ENCODE measurements around the gene SMURF2. TPM values are rescaled to one million over a fixed set of nuclear protein-coding genes. Genes with fewer than 3 reads are reported as not detected.

SMURF2 gene
- polyA plus RNA-seq, 2 of the 4 experiments (the other 2 are of a cell fraction): 16.7 to 26.3 TPM

GRCh38 chr17:64689106-64689505, 27.0 kb upstream of the SMURF2 start:
- TF ChIP-seq JUNB (IDR thresholded peaks at IDR 0.05) (no peak), RFX5 (IDR thresholded peaks at IDR 0.05) (no peak), RCOR1 (IDR thresholded peaks at IDR 0.05; ENCODE audit: low read depth, low read length) (no peak), POLR2A (IDR thresholded peaks at IDR 0.05; ENCODE audit: low read length) (no peak), ZNF302 (CRISPR knock-in tag; IDR thresholded peaks at IDR 0.05) (no peak), CEBPB (IDR thresholded peaks at IDR 0.05) (no peak), POLR2AphosphoS2 (conservative IDR thresholded peaks at IDR 0.05; ENCODE audit: low read length) (no peak), FOXS1 (CRISPR knock-in tag; IDR thresholded peaks at IDR 0.05) (no peak), TP53 (CRISPR knock-in tag; IDR thresholded peaks at IDR 0.05) (no peak)
- no peak overlapping the region for H3K4me2 ChIP-seq
- no peak overlapping the region for H3K4me3 ChIP-seq
- peaks cover 31% of the 10 kb centered on the region for H3K4me1 ChIP-seq
- CTCF ChIA-PET: interaction anchor here (0.7 to 1.9 kb wide), 7 partner anchors 8 to 88 kb away, joined by 3 to 5 read pairs (median 3); no protein-coding TSS in a partner anchor
- ATAC-seq (peak in 1 of 2 experiments; percentile 11; a peak in 1 of 6 replicates), FAIRE-seq (no peak), DNase-seq (ENCODE audit: low read depth in 1 of 2, low spot score in 1 of 2) (no peak)
- 0 out of 6 replicates have a peak overlapping the region, but pooled peaks of 1 of the 2 experiments have one; percentile 63 for H3K27ac ChIP-seq
- 89% methylated on average over 4 of the region's 4 CpGs for WGBS (ENCODE audit: missing lambda C conversion rate)
- POLR2A ChIA-PET: interaction anchor here (0.6 kb wide), 1 partner anchor 18 kb away, joined by 3 read pairs; no protein-coding TSS in a partner anchor
- no peaks in the 10 kb centered on the region for H3K9me3 ChIP-seq

GRCh38 chr17:64688481-64688880, 26.4 kb upstream of the SMURF2 start:
- Histone ChIP-seq H3K9me3 (no peaks in the 10 kb centered on the region), H3K4me1 (peaks cover 31% of the 10 kb centered on the region), H3K4me3 (no peak overlapping the region), H3K27ac (peak overlapping the region in 1 of 2 experiments; percentile 63; a peak in 3 of 6 replicates), H3K4me2 (no peak overlapping the region)
- ATAC-seq: no peak
- ChIA-PET POLR2A (interaction anchor here (0.6 kb wide), 1 partner anchor 19 kb away, joined by 3 read pairs; no protein-coding TSS in a partner anchor), CTCF (interaction anchor here (0.8 to 1.9 kb wide), 6 partner anchors 9 to 88 kb away, joined by 3 to 5 read pairs (median 3); no protein-coding TSS in a partner anchor)
- no peak for DNase-seq (ENCODE audit: low read depth in 1 of 2, low spot score in 1 of 2)
- WGBS (ENCODE audit: missing lambda C conversion rate): 92% methylated on average over 5 of the region's 5 CpGs
- TF ChIP-seq FOSL2 (IDR thresholded peaks at IDR 0.05) (no peak), FOSL2 (CRISPR knock-in tag; IDR thresholded peaks at IDR 0.05) (no peak), PHF8 (IDR thresholded peaks at IDR 0.05; ENCODE audit: borderline replicate concordance, low read depth) (no peak), MAFK (IDR thresholded peaks at IDR 0.05; ENCODE audit: partially characterized antibody) (no peak)
- TF ChIP-seq, protein P1, sequence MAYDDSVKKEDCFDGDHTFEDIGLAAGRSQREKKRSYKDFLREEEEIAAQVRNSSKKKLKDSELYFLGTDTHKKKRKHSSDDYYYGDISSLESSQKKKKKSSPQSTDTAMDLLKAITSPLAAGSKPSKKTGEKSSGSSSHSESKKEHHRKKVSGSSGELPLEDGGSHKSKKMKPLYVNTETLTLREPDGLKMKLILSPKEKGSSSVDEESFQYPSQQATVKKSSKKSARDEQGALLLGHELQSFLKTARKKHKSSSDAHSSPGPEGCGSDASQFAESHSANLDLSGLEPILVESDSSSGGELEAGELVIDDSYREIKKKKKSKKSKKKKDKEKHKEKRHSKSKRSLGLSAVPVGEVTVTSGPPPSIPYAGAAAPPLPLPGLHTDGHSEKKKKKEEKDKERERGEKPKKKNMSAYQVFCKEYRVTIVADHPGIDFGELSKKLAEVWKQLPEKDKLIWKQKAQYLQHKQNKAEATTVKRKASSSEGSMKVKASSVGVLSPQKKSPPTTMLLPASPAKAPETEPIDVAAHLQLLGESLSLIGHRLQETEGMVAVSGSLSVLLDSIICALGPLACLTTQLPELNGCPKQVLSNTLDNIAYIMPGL (CRISPR knock-in tag; IDR thresholded peaks at IDR 0.05; ENCODE audit: borderline replicate concordance): no peak
- FAIRE-seq: no peak

DNA sequence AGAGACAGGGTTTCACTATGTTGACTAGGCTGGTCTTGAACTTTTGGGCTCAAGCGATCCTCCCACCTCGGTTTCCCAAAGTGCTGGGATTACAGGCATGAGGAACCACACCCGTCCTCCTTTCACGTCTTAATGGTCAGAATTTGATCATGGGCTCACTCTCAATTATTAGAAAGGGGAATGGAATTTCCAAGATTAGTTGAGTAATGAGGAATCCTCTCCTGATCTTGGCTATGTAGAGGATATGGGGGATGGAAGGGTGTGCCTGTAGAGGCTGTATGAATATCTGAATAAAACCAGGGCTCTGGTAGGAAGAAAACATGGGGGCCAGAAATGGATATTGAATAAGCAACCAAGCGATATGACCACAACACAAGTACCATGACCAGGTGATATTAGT, 25.9 kb upstream of the SMURF2 start:
- no peak for FAIRE-seq
- Histone ChIP-seq H3K4me1 (peaks cover 37% of the 10 kb centered on the region), H3K27ac (peak overlapping the region in 1 of 2 experiments; percentile 63; a peak in 3 of 6 replicates), H3K9me3 (no peaks in the 10 kb centered on the region), H3K4me3 (no peak overlapping the region), H3K4me2 (no peak overlapping the region)
- 54% methylated on average over 5 of the region's 5 CpGs for whole genome bisulfite sequencing (ENCODE audit: missing lambda C conversion rate)
- TF ChIP-seq ZC3H11A (IDR thresholded peaks at IDR 0.05): no peak
- ATAC-seq: peak in 1 of 2 experiments; percentile 26; a peak in 2 of 6 replicates
- ChIA-PET POLR2A (no interaction called here), CTCF (interaction anchor here (0.9 to 1.9 kb wide), 5 partner anchors 9 to 87 kb away, joined by 3 to 5 read pairs (median 3); no protein-coding TSS in a partner anchor)
- DNase-seq (ENCODE audit: low read depth in 1 of 2, low spot score in 1 of 2): no peak

- FAIRE-seq (no peak), DNase-seq (ENCODE audit: low read depth in 1 of 2, low spot score in 1 of 2) (no peak), ATAC-seq (no peak)
- POLR2A ChIA-PET: no interaction called here
- CTCF ChIA-PET: interaction anchor here (0.9 to 1.2 kb wide), 3 partner anchors 14 to 87 kb away, joined by 3 to 4 read pairs (median 4); no protein-coding TSS in a partner anchor
- WGBS (ENCODE audit: missing lambda C conversion rate): 93% methylated on average over 4 of the region's 4 CpGs
- Histone ChIP-seq H3K27ac (peak overlapping the region; percentile 5 to 63; a peak in 4 of 6 replicates), H3K4me3 (no peak overlapping the region), H3K4me2 (no peak overlapping the region), H3K4me1 (peaks cover 42% of the 10 kb centered on the region), H3K9me3 (no peaks in the 10 kb centered on the region)
- no peak for TF ChIP-seq EHF (CRISPR knock-in tag; IDR thresholded peaks at IDR 0.05)
- TF ChIP-seq MAX (IDR thresholded peaks at IDR 0.05): no peak
- no peak for TF ChIP-seq NR3C1 (IDR thresholded peaks at IDR 0.05)
- TF ChIP-seq RCOR1 (IDR thresholded peaks at IDR 0.05; ENCODE audit: low read depth, low read length): no peak
- TF ChIP-seq ZNF302 (CRISPR knock-in tag; IDR thresholded peaks at IDR 0.05): no peak
Measured at GRCh38 chr17:64687376-64687775, 25.3 kb upstream of the SMURF2 start.
